Measurements from ENCODE around the gene BCL3. TPM values are rescaled to one million over a fixed set of nuclear protein-coding genes. Genes with fewer than 3 reads are reported as not detected.

BCL3 gene
- total RNA-seq, 1 donor from 2014 or later, result not detected

DNA sequence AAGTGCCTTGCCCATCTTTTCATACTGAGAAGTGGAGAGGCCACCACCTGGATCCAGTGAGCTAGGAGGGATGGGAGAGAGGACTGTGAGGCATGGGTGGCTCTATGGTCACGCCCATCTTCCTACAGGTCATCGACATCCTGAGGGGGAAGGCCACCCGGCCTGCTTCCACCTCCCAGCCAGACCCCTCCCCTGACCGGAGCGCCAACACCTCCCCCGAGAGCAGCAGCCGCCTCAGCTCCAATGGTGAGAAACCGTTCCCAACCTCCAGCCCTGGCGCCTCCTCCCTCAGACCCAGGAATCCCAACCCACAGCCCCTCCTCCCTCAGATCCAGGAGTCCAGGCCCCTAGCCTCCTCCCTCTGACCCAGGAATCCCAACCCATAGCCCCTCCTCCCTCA is 10.1 kb downstream of the BCL3 start:
- Histone ChIP-seq H3K9me3 (ENCODE audit: low read depth) (no peaks in the 10 kb centered on the region), H3K27me3 (peaks cover 64% of the 10 kb centered on the region), H3K79me2 (ENCODE audit: low read depth) (no peaks in the 10 kb centered on the region), H3K4me3 (peak overlapping the region; percentile 56), H3K9ac (no peak overlapping the region), H4K20me1 (ENCODE audit: low read depth) (peaks cover 27% of the 10 kb centered on the region), H3K36me3 (no peaks in the 10 kb centered on the region), H3K27ac (no peak overlapping the region), H3F3A (ENCODE audit: low read depth) (peaks cover 20% of the 10 kb centered on the region), H3K4me2 (peak overlapping the region; percentile 93), H3K4me1 (peaks cover 21% of the 10 kb centered on the region), H2AFZ (replicated peaks) (no peak overlapping the region)
- no peaks in the 10 kb centered on the region for H3K36me3 Mint-ChIP-seq
- peak overlapping the region; percentile 92 for H3K4me3 Mint-ChIP-seq
- no peak overlapping the region for H3K27ac Mint-ChIP-seq
- peaks cover 25% of the 10 kb centered on the region for H3K4me1 Mint-ChIP-seq
- no peaks in the 10 kb centered on the region for H3K9me3 Mint-ChIP-seq
- DNase-seq (ENCODE audit: low spot score), result peak; percentile 55
- TF ChIP-seq, protein P1, sequence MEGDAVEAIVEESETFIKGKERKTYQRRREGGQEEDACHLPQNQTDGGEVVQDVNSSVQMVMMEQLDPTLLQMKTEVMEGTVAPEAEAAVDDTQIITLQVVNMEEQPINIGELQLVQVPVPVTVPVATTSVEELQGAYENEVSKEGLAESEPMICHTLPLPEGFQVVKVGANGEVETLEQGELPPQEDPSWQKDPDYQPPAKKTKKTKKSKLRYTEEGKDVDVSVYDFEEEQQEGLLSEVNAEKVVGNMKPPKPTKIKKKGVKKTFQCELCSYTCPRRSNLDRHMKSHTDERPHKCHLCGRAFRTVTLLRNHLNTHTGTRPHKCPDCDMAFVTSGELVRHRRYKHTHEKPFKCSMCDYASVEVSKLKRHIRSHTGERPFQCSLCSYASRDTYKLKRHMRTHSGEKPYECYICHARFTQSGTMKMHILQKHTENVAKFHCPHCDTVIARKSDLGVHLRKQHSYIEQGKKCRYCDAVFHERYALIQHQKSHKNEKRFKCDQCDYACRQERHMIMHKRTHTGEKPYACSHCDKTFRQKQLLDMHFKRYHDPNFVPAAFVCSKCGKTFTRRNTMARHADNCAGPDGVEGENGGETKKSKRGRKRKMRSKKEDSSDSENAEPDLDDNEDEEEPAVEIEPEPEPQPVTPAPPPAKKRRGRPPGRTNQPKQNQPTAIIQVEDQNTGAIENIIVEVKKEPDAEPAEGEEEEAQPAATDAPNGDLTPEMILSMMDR (IDR thresholded peaks at IDR 0.05), result no peak
- TF ChIP-seq EZH2phosphoT487 (IDR thresholded peaks at IDR 0.05) (no peak), EZH2 (IDR thresholded peaks at IDR 0.05) (no peak)
- H3K27me3 Mint-ChIP-seq (ENCODE audit: insufficient read depth, low read depth), result peaks cover 35% of the 10 kb centered on the region

DNA sequence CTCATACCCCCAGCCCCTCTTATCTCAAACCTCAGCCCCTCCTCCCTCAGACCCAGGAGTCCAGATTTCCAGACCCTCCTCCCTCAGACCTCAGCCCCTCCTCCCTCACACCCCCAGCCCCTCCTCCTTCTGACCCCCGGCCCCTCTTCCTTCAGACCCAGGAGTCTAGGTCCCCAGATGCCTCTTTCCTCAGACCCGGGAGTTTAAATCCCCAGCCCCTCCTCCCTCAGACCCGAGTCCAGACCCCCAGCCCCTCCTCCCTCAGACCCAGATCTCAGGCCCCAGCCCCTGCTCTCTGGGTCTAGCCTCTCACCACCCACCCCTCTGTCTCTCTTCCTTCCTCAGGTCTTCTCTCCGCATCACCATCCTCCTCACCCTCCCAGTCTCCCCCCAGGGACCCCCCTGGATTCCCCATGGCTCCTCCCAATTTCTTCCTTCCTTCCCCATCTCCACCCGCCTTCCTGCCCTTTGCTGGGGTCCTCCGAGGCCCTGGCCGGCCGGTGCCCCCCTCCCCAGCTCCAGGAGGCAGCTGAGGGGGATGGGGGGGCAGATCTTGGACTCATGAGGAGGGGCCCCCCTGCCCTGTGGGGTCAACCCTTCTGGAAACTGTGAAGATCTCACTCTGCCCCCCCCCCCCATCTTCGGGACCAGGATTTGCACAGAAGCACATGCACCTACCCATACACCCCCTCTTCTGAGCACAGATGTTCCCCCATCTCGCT is 10.7 kb downstream of the BCL3 start:
- Mint-ChIP-seq H3K27ac (peak overlapping the region; percentile 53), H3K9me3 (no peaks in the 10 kb centered on the region), H3K4me3 (peak overlapping the region; percentile 71)

DNA sequence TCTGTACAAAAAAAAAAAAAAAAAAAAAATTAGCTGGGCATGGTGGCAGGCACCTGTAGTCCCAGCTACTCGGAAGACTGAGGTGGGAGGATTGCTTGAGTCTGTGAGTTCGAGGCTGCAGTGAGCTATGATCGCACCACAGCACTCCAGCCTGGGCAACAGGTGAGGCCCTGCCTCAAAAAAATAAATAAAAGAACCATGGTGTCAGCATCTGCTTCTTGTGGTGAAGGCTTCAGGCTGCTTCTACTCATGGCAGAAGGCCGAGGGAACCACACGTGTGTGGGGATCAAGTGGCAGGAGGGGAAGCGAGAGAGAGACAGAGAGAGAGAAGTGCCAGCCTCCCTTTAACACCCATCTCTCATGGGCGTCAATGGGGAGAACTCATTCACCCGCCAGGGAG is 13.5 kb downstream of the BCL3 start:
- TF ChIP-seq, protein P1 (IDR thresholded peaks at IDR 0.05), result no peak
- H3K79me2 ChIP-seq (ENCODE audit: low read depth), result no peaks in the 10 kb centered on the region
- no peak overlapping the region for H3K27ac ChIP-seq
- Mint-ChIP-seq H3K36me3 (no peaks in the 10 kb centered on the region), H3K9me3 (no peaks in the 10 kb centered on the region), H3K27ac (no peak overlapping the region), H3K4me3 (no peak overlapping the region), H3K27me3 (ENCODE audit: insufficient read depth, low read depth) (peaks cover 16% of the 10 kb centered on the region), H3K4me1 (peaks cover 14% of the 10 kb centered on the region)
- peaks cover 6% of the 10 kb centered on the region for H4K20me1 ChIP-seq (ENCODE audit: low read depth)
- no peak overlapping the region for H2AFZ ChIP-seq (replicated peaks)
- DNase-seq (ENCODE audit: low spot score), result no peak
- H3K9me3 ChIP-seq (ENCODE audit: low read depth), result no peaks in the 10 kb centered on the region
- H3K4me3 ChIP-seq, result no peak overlapping the region
- peaks cover 13% of the 10 kb centered on the region for H3F3A ChIP-seq (ENCODE audit: low read depth)
- H3K36me3 ChIP-seq, result no peaks in the 10 kb centered on the region
- peaks cover 8% of the 10 kb centered on the region for H3K4me1 ChIP-seq
- H3K9ac ChIP-seq, result no peak overlapping the region
- no peak overlapping the region for H3K4me2 ChIP-seq
- H3K27me3 ChIP-seq, result peaks cover 34% of the 10 kb centered on the region

More for the DNA sequence above, 10.7 kb downstream of the BCL3 start:
- peaks cover 15% of the 10 kb centered on the region for H3K4me1 ChIP-seq
- H3F3A ChIP-seq (ENCODE audit: low read depth), result peaks cover 20% of the 10 kb centered on the region
- no peaks in the 10 kb centered on the region for H3K9me3 ChIP-seq (ENCODE audit: low read depth)
- no peaks in the 10 kb centered on the region for H3K36me3 ChIP-seq
- no peak overlapping the region for H3K4me3 ChIP-seq
- peaks cover 27% of the 10 kb centered on the region for H4K20me1 ChIP-seq (ENCODE audit: low read depth)
- peaks cover 58% of the 10 kb centered on the region for H3K27me3 ChIP-seq
- H3K4me1 Mint-ChIP-seq, result peaks cover 20% of the 10 kb centered on the region
- H2AFZ ChIP-seq (replicated peaks), result no peak overlapping the region
- H3K27ac ChIP-seq, result no peak overlapping the region
- no peak overlapping the region for H3K9ac ChIP-seq
- H3K4me2 ChIP-seq, result no peak overlapping the region
- TF ChIP-seq EZH2 (IDR thresholded peaks at IDR 0.05), result no peak
- TF ChIP-seq EZH2phosphoT487 (IDR thresholded peaks at IDR 0.05), result no peak
- TF ChIP-seq, protein P1 (IDR thresholded peaks at IDR 0.05), result no peak
- no peaks in the 10 kb centered on the region for H3K36me3 Mint-ChIP-seq
- H3K27me3 Mint-ChIP-seq (ENCODE audit: insufficient read depth, low read depth), result peaks cover 29% of the 10 kb centered on the region
- H3K79me2 ChIP-seq (ENCODE audit: low read depth), result no peaks in the 10 kb centered on the region
- DNase-seq (ENCODE audit: low spot score), result no peak
